Measurements from ENCODE around the gene TRPC3. TPM values are rescaled to one million over a fixed set of nuclear protein-coding genes. Genes with fewer than 3 reads are reported as not detected.

The TRPC3 gene
- total and polyA plus RNA-seq, 7 donors, result 0.04 to 0.15 (median 0.08) TPM; not detected in 1

DNA sequence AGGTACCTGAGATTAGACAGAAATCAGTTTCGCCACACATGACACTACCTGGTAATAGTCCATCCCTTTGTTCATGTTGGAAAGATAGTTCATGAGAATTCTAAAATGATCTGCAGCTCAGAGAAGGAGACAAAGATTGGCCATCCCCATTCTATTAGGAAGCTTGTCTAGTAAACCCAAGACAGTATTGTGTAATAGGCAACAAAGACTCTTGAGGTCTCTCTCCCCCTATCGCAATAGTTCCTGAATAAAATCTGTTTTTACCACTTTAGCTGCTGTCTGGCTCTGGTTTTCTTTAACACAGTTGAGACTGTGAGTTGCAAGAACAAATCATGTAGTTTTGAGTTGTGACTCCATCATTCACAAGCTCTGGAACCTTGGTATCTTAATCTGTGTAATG is 66.7 kb downstream of the TRPC3 start:
- H3K27me3 ChIP-seq (ENCODE audit: insufficient read depth in 3 of 3, low read length in 2 of 3), result no peaks in the 10 kb centered on the region
- 92 to 98% (median 93%) methylated on average over 2 of the region's 2 CpGs for WGBS, 3 donors
- TF ChIP-seq, protein P1, sequence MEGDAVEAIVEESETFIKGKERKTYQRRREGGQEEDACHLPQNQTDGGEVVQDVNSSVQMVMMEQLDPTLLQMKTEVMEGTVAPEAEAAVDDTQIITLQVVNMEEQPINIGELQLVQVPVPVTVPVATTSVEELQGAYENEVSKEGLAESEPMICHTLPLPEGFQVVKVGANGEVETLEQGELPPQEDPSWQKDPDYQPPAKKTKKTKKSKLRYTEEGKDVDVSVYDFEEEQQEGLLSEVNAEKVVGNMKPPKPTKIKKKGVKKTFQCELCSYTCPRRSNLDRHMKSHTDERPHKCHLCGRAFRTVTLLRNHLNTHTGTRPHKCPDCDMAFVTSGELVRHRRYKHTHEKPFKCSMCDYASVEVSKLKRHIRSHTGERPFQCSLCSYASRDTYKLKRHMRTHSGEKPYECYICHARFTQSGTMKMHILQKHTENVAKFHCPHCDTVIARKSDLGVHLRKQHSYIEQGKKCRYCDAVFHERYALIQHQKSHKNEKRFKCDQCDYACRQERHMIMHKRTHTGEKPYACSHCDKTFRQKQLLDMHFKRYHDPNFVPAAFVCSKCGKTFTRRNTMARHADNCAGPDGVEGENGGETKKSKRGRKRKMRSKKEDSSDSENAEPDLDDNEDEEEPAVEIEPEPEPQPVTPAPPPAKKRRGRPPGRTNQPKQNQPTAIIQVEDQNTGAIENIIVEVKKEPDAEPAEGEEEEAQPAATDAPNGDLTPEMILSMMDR (IDR thresholded peaks at IDR 0.05), result no peak

DNA sequence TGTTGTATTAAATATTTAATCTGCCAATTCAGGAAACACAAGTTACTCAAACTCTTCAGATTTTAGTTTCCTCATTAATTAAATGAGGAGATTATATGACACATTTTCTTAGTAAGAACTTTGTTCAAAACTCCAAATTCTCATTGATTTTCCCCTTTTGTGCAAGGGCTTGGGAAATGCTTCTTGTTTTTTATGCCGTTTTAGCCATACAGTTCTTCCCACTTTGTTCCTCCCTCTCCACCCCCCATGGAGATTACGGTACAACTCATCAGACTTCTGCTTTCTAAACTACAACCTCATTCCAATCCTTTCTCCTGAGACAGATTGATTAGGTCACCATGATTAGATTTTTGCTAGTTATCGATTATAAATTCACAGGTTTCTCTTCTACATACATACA is 70.7 kb downstream of the TRPC3 start:
- no peak overlapping the region for H3K27ac ChIP-seq
- no peak overlapping the region for H3K4me3 ChIP-seq
- DNase-seq (no peak), ATAC-seq (no peak)
- H3K9me3 ChIP-seq, result no peaks in the 10 kb centered on the region
- no peaks in the 10 kb centered on the region for H3K36me3 ChIP-seq (ENCODE audit: insufficient read depth in 1 of 2, low read depth in 1 of 2)
- peaks cover 0 to 3% (median 0%) of the 10 kb centered on the region in 3 donors for H3K27me3 ChIP-seq (ENCODE audit: insufficient read depth in 3 of 3, low read length in 2 of 3)
- intact Hi-C loops (cut with DNase I), result no loop called here
- no peaks in the 10 kb centered on the region for H3K4me1 ChIP-seq
- TF ChIP-seq, protein P1 (IDR thresholded peaks at IDR 0.05), result no peak
- 70 to 77% (median 77%) methylated on average over 3 of the region's 3 CpGs for WGBS, 3 donors

More for the DNA sequence above, 66.7 kb downstream of the TRPC3 start:
- H3K9me3 ChIP-seq, result no peaks in the 10 kb centered on the region
- no peak for DNase-seq
- H3K36me3 ChIP-seq (ENCODE audit: insufficient read depth in 1 of 2, low read depth in 1 of 2), result no peaks in the 10 kb centered on the region
- no peaks in the 10 kb centered on the region for H3K4me1 ChIP-seq
- ATAC-seq, result no peak
- no peak overlapping the region for H3K4me3 ChIP-seq
- no peak overlapping the region for H3K27ac ChIP-seq
- intact Hi-C loops (cut with DNase I), result no loop called here

DNA sequence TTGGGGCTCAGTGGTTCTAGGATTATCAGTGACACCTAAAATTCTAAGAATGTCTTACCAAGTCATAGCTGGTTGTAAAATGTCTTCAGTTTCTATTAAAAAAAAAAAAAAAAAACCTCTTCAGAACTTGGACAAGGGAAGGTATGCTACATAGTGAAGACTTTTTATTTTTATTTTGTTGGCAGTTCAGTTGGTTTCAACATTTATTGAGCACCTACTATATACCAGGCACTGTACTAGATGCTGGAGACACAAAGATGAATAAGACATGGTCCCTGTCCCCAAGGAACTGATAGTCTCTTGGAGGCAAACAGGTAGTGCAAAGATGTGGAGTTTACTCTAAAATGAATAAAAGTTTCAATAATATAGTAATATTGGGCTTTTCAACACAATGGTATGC is 72.7 kb downstream of the TRPC3 start:
- no peaks in the 10 kb centered on the region for H3K36me3 ChIP-seq (ENCODE audit: insufficient read depth in 1 of 2, low read depth in 1 of 2)
- H3K27me3 ChIP-seq (ENCODE audit: insufficient read depth in 3 of 3, low read length in 2 of 3), result peaks cover 0 to 3% (median 0%) of the 10 kb centered on the region in 3 donors
- DNase-seq (no peak), ATAC-seq (no peak)
- no peak overlapping the region for H3K4me3 ChIP-seq
- H3K27ac ChIP-seq, result no peak overlapping the region
- TF ChIP-seq, protein P1 (IDR thresholded peaks at IDR 0.05), result no peak
- H3K9me3 ChIP-seq, result no peaks in the 10 kb centered on the region
- H3K4me1 ChIP-seq, result no peaks in the 10 kb centered on the region
- intact Hi-C loops (cut with DNase I), result no loop called here

DNA sequence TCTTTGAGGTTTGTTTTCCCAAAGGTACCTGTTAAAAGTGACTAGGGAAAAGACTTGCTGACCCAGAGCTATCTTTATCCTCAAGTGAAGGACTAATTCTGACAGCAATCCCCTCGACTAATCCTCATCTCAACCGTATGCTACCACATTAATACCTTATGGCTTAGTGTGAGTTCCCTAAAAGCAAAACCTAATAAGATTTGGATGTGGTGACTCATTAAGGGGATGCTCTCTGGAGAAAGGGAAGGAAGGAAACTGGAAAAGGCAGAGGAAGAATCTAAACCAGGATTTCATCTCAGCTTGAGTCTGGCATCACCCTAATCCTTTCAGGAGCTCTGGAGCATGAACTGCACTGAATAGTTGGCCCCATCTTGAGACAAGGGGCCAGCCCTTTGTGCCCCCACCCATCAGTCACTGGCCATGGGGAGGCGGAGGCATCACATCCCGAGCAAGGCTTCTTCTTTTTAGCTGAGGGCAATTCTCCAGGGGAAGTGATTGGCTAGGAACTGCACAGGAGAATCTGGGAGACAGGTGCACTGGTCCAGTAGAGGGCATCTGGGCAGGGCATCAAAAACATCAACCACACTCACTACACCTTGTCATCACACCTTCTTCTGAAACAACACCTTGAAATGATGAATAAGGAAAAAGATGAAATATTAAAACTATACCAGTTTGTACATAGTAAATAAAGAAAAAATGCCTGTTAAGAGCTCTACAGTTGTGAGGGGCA is 74.7 kb downstream of the TRPC3 start:
- H3K4me3 ChIP-seq, result no peak overlapping the region
- no peaks in the 10 kb centered on the region for H3K36me3 ChIP-seq (ENCODE audit: insufficient read depth in 1 of 2, low read depth in 1 of 2)
- H3K4me1 ChIP-seq, result no peaks in the 10 kb centered on the region
- 45 to 54% (median 48%) methylated on average over 4 of the region's 4 CpGs for WGBS, 3 donors
- TF ChIP-seq, protein P1 (IDR thresholded peaks at IDR 0.05), result no peak
- DNase-seq (no peak), ATAC-seq (no peak)
- intact Hi-C loops (cut with DNase I), result no loop called here
- H3K27ac ChIP-seq, result no peak overlapping the region
- H3K27me3 ChIP-seq (ENCODE audit: insufficient read depth in 3 of 3, low read length in 2 of 3), result peaks cover 0 to 3% (median 0%) of the 10 kb centered on the region in 3 donors
- no peaks in the 10 kb centered on the region for H3K9me3 ChIP-seq

DNA sequence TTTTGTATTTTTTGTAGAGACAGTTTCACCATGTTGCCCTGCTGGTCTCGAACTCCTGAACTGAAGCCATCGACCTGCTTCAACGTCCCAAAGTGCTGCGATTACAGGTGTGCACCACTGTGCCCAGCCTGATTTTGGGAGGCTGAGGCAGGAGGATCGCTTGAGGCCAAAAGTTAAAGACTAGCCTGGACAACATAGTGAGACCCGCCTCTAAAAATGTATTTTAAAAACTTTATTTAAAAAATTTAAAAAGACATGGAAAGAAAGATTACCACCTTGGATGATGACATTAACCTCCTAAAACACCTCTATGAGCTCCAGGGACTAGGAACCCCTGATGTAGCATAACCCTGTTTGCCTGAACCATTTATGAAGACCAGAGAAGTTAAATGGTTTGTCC is 75.8 kb downstream of the TRPC3 start:
- DNase-seq (no peak), ATAC-seq (no peak)
- Histone ChIP-seq H3K36me3 (ENCODE audit: insufficient read depth in 1 of 2, low read depth in 1 of 2) (no peaks in the 10 kb centered on the region), H3K4me1 (no peaks in the 10 kb centered on the region), H3K27ac (no peak overlapping the region), H3K27me3 (ENCODE audit: insufficient read depth in 3 of 3, low read length in 2 of 3) (peaks cover 0 to 3% (median 0%) of the 10 kb centered on the region in 3 donors), H3K9me3 (no peaks in the 10 kb centered on the region), H3K4me3 (no peak overlapping the region)
- intact Hi-C loops (cut with DNase I), result no loop called here
- 92 to 95% (median 94%) methylated on average over 6 of the region's 6 CpGs for whole genome bisulfite sequencing, 3 donors
- TF ChIP-seq, protein P1 (IDR thresholded peaks at IDR 0.05), result no peak

All from psoas muscle (tissue), 8 donors.